Activated naive CD4-positive, alpha-beta T cell treated with Interleukin-2 at 50 U/mL for 16 hours (primary cell): ENCODE results near the gene COL19A1.
"Not testable (repeated sequence)": the region's sequence is repeated elsewhere in the genome, so short reads cannot be mapped to it uniquely, and the experiment has no call there.

Experiments
- DNase-seq: peaks from one replicate; pipeline ENCODE4 v3.0.0-alpha.2; 2020

COL19A1 gene

DNA sequence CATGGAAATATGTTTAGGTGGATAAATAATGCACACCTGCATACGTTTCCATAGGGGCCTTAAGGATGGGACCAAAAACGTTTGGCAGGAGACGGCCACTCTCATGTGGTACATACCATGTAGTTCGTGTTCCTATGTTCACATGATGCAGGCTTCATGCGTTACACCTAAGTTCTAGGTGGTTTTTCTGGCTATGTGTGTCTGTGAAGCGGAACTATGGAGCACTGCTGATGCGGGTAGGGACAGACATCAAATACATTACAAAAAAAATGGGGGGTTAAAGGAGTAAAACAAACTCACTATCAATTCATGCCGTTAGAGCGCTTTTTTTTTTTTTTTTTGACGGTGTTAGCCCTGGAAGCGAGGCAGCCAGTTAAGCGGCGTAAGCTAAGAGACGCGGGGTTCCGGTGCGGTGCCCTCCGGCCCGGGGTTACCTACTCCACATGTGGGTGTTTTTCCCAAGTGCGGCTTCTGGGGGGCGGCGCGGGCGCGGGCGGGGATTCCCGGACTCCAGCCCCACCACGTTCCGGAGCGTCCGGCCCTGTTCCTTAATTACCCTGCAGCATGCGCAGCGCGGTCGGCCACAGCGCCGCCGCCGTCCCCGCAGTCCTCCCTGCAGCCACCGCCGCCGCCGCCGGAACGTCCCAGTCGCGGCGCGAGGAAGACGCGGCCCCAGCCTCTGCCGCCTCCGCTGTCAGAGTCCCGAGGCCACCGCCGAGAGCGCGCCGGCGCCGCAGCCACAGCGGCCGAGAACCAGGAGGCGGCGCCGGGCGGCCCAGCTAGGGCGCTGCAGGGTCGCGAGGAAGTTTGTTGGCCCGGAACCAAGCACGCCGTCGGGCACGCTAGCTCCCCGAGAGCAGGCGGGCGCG, 648 bp downstream of the COL19A1 start:
- DNase-seq, result peak; percentile 62

DNA sequence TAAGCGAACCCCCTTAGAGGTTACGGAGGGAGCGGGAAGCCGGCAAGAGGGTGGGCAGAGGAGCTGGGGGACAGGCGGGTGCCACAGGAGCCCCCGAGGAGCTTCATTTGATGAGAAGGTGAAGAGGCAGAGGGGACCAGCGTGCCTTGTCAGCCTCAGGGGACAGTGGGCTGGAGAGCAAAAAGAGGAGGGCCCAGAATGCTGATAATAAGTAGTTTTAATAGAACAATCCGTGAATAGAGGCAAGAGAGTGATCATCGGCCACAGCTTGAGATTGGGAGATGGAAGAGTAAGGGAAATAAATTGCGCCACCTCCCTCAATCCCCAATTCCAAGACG, 1.3 kb downstream of the COL19A1 start:
- no peak for DNase-seq

DNA sequence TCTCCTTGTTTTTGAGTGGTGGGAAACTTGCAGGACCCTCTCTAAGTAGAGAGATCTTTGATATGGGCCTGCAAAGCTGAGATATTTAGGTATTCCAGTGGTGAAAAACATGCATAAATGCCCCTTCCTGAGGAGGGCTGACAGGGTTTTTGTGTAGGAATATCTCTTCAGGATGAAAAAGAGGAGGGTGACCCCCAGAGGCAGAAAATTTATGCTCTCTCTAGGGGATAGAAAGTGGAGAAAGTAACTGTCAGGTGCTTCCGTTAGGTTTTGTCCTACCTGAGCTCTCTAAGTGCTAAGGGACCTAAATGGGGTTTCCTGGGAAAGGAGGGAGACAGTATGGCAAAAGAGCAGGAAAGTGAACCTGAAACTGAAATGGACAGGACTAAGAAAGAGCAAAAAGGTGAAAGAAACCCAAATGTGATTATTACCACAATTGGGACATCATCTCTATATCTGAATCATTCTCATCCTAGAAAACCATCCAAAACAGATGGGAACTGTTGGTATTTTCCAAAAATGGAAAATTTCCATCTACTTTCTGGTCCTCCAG, 2.0 kb downstream of the COL19A1 start:
- no peak for DNase-seq

DNA sequence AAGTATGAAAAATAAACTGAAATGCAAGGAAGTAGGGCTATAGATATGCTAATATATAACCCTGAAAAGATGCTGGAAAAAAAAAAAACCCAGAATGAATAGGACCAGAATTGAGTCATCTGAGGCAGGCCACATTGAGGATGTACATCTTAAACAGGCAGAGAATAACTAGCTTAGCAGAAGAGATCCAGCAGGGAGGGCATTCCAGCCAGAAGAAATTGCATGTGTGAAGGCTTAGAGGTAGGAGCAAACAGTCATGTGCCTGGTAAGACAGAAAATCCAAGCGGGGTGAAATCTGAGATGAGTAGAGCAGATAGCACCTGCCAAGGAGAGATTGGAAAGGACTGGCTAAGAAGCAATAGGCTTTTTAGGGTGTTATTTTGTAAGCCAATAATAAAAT, 2.6 kb downstream of the COL19A1 start:
- DNase-seq, result no peak

DNA sequence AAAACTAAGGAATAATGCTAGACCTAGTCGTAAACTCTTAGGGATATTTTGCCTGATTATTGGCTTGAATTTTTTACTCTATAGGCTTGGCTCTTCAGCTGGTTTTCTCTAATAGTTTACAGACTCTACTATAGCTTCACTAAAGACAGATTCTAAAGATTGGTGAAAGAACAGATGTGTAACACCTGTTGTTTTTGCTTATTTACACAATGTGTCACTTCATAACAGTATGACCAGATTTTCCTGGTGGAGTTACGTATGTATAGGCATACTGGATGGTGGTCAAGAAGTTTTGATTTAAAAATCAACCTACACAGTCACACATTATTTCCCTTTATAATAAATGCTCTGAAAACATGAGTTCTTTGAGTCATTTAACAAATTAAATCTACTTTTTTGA, 4.8 kb downstream of the COL19A1 start:
- no peak for DNase-seq

GRCh38 chr6:69873291-69873690, 6.9 kb downstream of the COL19A1 start:
- no peak for DNase-seq

- no peak for DNase-seq
These were observed 9.4 kb downstream of the COL19A1 start for GRCh38 chr6:69875715-69876114.

GRCh38 chr6:69878795-69879194, 12.4 kb downstream of the COL19A1 start:
- DNase-seq, result no peak

GRCh38 chr6:69880601-69881000, 14.2 kb downstream of the COL19A1 start:
- DNase-seq, result no peak

DNA sequence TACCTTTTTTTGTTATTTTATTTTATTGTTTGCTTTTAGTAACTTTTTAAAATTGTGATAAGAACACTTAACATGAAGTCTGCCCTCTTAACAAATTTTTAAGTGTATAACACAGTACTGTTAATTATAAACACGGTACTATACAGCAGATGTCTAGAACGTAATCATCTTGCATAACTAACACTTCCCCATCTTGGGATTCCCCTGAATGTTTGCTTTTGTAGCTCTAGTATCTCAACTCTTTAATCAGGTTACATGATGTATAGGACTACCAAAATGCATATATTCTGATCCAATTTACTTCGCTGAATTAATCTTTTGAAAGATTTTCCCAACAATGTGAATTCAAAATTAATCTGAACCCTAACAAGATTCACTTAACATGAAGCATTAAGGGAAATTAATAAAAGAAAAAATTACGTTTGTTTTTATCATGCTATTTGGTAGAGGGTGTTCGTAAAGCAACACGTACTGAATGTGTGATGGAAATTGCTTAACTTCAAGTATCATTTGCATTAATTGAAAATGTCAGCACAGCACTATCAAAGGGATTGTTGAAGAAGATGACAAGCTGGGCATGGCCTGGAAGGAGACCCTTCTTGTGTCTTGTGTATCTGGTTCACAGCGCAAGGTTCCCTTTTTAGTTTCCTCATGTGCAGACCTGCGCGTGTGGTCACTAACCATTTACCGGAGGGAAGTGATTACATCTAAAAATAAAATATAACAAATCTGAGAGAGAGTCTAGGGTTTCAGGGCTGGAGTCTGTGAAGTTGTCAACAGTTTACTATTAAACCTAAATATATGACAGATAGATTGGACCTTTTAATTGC, 15.2 kb downstream of the COL19A1 start:
- no peak for DNase-seq

- no peak for DNase-seq
These were observed 17.2 kb downstream of the COL19A1 start for GRCh38 chr6:69883551-69883950.

- DNase-seq, result no peak
These were observed 17.9 kb downstream of the COL19A1 start for GRCh38 chr6:69884231-69884630.

GRCh38 chr6:69887026-69887425, 20.7 kb downstream of the COL19A1 start:
- no peak for DNase-seq

DNA sequence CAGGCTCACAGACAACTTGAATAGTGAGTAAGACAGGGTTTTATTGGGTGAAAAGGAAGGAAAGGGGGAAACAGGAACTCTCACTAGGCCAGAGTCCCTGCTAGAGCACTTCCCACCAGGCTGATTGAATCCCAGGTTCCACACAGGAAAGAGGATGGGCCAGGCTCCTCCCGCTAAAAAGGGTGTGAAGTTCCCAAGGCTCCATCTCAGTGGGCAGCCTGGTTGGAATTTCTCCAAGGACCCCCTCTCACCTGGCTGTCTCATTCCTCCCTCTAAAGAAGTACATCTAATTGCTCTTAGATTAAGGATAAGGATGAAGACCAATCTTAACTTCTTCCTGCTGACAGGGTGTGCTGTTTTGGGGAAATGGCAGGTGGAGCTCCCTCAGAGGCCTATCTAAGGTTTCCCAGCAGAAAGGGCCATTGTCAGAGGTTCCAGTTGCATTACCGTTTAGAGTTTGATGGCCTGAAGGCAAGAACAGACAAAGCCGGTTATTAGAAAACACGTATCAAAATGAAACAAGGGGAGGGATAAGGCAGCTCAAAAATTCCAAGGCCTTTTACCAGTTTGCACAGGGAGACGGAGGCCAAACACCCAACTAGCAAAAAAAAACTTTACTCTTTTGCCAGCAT, 21.5 kb downstream of the COL19A1 start:
- no peak for DNase-seq

DNA sequence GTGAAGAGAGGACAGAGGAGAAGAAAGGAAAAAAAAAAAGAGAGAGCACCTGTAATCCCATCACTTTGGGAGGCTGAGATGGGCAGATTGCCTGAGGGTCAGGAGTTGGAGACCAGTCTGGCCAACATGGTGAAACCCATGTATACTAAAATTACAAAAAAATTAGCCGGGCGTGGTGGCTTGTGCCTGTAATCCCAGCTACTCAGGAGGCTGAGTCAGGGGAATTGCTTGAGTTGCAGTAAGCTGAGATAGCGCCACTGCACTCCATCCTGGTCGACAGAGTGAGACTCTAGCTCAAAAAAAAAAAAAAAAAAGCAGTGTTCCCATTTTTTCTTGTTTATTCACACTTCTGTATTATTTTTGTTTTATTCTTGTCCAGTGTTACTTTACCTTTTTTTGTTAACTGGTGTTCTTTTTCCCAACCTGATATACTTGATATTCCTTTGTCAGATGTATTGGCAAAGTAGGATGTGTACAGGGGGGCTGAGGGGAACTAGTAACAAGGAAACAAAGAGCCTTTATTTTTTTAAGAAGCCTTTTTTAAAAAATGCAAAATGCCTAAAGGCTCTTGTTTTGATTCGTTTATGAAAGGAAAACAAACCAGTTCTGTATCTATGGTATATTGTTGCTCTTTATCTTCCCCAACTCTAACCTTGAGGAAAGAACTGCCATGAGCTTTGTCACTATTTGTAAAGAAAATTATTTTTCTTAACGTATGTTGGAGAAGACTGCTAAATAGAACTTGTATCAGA, 22.3 kb downstream of the COL19A1 start:
- no peak for DNase-seq

DNA sequence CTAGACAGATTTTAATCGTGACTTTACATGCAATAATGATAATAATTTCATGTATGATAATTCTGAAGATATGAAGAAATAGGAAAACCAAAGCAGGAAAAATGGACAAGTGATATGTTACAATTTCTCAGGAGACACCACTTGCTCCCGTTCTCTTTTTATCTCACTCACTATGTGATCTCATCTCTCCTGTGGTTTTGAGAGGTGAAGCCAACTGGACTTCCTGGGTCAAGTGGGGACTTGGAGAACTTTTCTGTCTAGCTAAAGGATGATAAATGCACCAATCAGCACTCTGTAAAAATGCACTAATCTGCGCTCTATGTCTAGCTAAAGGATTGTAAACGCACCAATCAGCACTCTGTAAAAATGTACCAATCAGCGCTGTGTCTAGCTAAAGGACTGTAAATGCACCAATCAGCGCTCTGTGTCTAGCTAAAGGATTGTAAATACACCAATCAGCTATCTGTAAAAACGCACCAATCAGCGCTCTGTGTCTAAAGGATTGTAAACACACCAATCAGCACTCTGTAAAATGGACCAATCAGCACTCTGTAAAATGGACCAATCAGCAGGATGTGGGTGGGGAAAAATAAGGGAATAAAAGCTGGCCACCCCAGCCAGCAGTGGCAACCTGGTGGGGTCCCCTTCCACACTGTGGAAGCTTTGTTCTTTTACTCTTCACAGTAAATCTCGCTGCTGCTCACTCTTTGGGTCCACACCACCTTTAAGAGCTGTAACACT, 23.0 kb downstream of the COL19A1 start:
- not testable (repeated sequence) for DNase-seq

- not testable (repeated sequence) for DNase-seq
These were observed 26.2 kb downstream of the COL19A1 start for GRCh38 chr6:69892561-69892960.

DNA sequence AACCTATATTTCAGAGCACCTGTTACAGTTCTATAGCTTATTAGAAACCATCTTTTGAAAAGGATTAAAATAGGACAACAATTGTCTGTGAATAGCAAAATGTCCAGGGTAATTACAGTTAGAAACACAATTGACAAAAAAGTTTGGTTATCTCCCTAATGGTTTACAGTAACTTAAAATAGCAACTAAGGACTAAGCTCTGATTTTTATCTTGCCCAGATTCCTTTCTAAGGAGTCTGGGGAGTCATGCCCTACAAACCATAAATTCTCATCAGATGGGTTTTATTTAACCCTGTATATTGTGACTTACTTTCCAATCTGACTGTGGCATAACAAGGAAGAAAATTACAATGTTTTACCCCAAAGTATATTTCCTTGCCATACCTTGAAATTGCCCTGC, 26.9 kb downstream of the COL19A1 start:
- DNase-seq, result not testable (repeated sequence)

GRCh38 chr6:69894578-69895347, 28.4 kb downstream of the COL19A1 start:
- no peak for DNase-seq

GRCh38 chr6:69895396-69895795, 29.0 kb downstream of the COL19A1 start:
- DNase-seq, result no peak

DNA sequence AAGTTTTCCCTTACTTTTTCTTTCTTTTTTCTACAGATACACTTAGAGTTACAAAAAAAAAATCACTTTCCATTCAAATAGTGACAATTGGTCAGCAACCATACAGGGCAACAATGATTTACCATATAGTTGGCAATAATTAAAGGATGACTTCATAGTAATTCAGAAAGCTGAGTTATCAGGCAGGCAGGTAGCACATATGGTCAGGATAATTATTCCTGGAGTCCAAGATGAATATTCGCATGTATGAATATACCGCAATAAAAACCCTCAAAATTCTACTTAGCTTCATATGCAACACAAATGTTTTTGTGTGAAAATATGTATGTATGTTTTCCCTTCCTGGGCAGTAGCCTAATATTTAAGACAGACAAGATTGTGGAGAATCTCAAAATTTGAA, 34.5 kb downstream of the COL19A1 start:
- no peak for DNase-seq
